ENCODE results near the gene GSDME. TPM values are rescaled to one million over a fixed set of nuclear protein-coding genes. Genes with fewer than 3 reads are reported as not detected.
A peak's percentile ranks its signal among the peaks of the same experiment; 100 is the strongest.

Gene GSDME
- total and polyA plus RNA-seq, 10 of the 15 experiments (the other 5 are each of a cell fraction or from before 2014, with no cell fraction given), result 23.7 to 245 (median 128) TPM

DNA sequence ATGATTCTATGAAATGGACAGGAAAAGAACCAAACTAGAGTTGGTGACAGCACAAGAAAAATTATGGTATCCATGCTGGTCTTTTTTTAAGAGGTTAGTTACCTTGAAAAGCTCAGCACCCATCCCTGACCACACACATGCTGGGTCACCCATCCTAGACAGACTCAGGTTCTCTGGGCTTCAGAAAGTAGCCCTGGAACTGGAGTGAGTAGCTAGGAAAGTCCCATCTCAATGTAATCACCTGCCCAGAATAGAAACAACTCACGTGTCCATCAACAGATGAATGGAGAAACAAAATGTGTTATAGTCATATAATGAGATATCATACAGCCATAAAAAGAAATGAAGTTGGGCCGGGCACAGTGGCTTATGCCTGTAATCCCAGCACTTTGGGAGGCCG, 37.0 kb downstream of the GSDME start (continued):
- TF ChIP-seq, protein P1, sequence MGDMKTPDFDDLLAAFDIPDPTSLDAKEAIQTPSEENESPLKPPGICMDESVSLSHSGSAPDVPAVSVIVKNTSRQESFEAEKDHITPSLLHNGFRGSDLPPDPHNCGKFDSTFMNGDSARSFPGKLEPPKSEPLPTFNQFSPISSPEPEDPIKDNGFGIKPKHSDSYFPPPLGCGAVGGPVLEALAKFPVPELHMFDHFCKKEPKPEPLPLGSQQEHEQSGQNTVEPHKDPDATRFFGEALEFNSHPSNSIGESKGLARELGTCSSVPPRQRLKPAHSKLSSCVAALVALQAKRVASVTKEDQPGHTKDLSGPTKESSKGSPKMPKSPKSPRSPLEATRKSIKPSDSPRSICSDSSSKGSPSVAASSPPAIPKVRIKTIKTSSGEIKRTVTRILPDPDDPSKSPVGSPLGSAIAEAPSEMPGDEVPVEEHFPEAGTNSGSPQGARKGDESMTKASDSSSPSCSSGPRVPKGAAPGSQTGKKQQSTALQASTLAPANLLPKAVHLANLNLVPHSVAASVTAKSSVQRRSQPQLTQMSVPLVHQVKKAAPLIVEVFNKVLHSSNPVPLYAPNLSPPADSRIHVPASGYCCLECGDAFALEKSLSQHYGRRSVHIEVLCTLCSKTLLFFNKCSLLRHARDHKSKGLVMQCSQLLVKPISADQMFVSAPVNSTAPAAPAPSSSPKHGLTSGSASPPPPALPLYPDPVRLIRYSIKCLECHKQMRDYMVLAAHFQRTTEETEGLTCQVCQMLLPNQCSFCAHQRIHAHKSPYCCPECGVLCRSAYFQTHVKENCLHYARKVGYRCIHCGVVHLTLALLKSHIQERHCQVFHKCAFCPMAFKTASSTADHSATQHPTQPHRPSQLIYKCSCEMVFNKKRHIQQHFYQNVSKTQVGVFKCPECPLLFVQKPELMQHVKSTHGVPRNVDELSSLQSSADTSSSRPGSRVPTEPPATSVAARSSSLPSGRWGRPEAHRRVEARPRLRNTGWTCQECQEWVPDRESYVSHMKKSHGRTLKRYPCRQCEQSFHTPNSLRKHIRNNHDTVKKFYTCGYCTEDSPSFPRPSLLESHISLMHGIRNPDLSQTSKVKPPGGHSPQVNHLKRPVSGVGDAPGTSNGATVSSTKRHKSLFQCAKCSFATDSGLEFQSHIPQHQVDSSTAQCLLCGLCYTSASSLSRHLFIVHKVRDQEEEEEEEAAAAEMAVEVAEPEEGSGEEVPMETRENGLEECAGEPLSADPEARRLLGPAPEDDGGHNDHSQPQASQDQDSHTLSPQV (IDR thresholded peaks at IDR 0.05), result no peak
- TF ChIP-seq, protein P2, sequence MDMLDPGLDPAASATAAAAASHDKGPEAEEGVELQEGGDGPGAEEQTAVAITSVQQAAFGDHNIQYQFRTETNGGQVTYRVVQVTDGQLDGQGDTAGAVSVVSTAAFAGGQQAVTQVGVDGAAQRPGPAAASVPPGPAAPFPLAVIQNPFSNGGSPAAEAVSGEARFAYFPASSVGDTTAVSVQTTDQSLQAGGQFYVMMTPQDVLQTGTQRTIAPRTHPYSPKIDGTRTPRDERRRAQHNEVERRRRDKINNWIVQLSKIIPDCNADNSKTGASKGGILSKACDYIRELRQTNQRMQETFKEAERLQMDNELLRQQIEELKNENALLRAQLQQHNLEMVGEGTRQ (IDR thresholded peaks at IDR 0.05; ENCODE audit: borderline replicate concordance, low read depth, low read length), result no peak; the same call in 1 of the 2 replicates
- TF ChIP-seq STAT1 (conservative IDR thresholded peaks at IDR 0.05) (no peak), NFYA (IDR thresholded peaks at IDR 0.05; ENCODE audit: borderline replicate concordance, low read depth, low read length) (no peak), EP300 (IDR thresholded peaks at IDR 0.05; ENCODE audit: borderline replicate concordance in 1 of 2, control insufficient read depth in 1 of 2, low read depth in 2 of 2, low read length in 2 of 2) (no peak), BHLHE40 (IDR thresholded peaks at IDR 0.05; ENCODE audit: borderline replicate concordance in 1 of 2, low read depth in 2 of 2, low read length in 1 of 2) (peak; percentile 70 to 75; a peak in 3 of 4 replicates), SMC3 (IDR thresholded peaks at IDR 0.05; ENCODE audit: borderline replicate concordance, low read length) (no peak), RELA (IDR thresholded peaks at IDR 0.05; ENCODE audit: borderline replicate concordance, partially characterized antibody) (peak; percentile 48), SUZ12 (IDR thresholded peaks at IDR 0.05; ENCODE audit: unreplicated experiment) (no peak), ZNF384 (IDR thresholded peaks at IDR 0.05; ENCODE audit: borderline replicate concordance, low read depth, low read length) (no peak), PAX5 (IDR thresholded peaks at IDR 0.05; ENCODE audit: borderline replicate concordance, low read depth, low read length) (no peak), CHD2 (IDR thresholded peaks at IDR 0.05; ENCODE audit: borderline replicate concordance, low read depth, low read length) (no peak)
- TF ChIP-seq, protein P3, sequence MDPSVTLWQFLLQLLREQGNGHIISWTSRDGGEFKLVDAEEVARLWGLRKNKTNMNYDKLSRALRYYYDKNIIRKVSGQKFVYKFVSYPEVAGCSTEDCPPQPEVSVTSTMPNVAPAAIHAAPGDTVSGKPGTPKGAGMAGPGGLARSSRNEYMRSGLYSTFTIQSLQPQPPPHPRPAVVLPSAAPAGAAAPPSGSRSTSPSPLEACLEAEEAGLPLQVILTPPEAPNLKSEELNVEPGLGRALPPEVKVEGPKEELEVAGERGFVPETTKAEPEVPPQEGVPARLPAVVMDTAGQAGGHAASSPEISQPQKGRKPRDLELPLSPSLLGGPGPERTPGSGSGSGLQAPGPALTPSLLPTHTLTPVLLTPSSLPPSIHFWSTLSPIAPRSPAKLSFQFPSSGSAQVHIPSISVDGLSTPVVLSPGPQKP (IDR thresholded peaks at IDR 0.05; ENCODE audit: low read depth, low read length), result no peak
